Gastrocnemius medialis (tissue), 4 donors: ENCODE data around the gene TRAP1. TPM values are rescaled to one million over a fixed set of nuclear protein-coding genes. Genes with fewer than 3 reads are reported as not detected.

Source experiments
- ATAC-seq, 2 donors: fragments of 150-250 bp; one replicate each; pipeline ENCODE4 v1.9.1; 2016
- DNase-seq, 2 donors: peaks; one replicate each; pipeline ENCODE4 v3.0.0-alpha.2; 2019
- H3K27ac ChIP-seq, 4 donors: fragments of 200-600 bp; sonication (generic); 1 replicate in 1 of 4; 2 replicates in 3 of 4; pipeline ENCODE4 v1.5.1; 2016 to 2018; ENCODE audit warnings: mild to moderate bottlenecking in 2 of 4, moderate library complexity in 1 of 4
- H3K27me3 ChIP-seq, 3 donors: fragments of 200-600 bp; sonication (generic) in 2 of 3; 1 replicate in 1 of 3; 2 replicates in 2 of 3; pipeline versions ENCODE4 v1.5.1 to v1.6.0; 2016 to 2019; ENCODE audit warnings: mild to moderate bottlenecking in 1 of 3, moderate library complexity in 1 of 3
- H3K36me3 ChIP-seq, 2 donors: fragments of 200-600 bp; sonication (generic) in 1 of 2; one replicate each; pipeline ENCODE4 v1.5.1; 2017 to 2018
- H3K4me1 ChIP-seq, 2 donors: fragments of 200-600 bp; sonication (generic) in 1 of 2; one replicate each; pipeline ENCODE4 v1.5.1; 2016 to 2017; ENCODE audit warnings: mild to moderate bottlenecking in 2 of 2
- H3K4me3 ChIP-seq, 4 donors: fragments of 200-600 bp; sonication (generic) in 3 of 4; 1 replicate in 1 of 4; 2 replicates in 3 of 4; pipeline ENCODE4 v1.5.1; 2016 to 2019; ENCODE audit warnings: mild to moderate bottlenecking in 2 of 4
- H3K9me3 ChIP-seq, 3 donors: fragments of 200-600 bp; sonication (generic) in 2 of 3; 1 replicate in 1 of 3; 2 replicates in 2 of 3; pipeline ENCODE4 v1.5.1; 2016 to 2019
- POLR2A ChIP-seq, 2 donors: fragments of 450-650 bp; IDR thresholded peaks; one replicate each; pipeline ENCODE4 v1.6.1; 2017; ENCODE audit warnings: antibody characterized with exemption in 2 of 2, mild to moderate bottlenecking in 2 of 2, moderate library complexity in 2 of 2
- in situ Hi-C, 4 donors: fragments of 200-750 bp; cut with MboI; loops; one replicate each; pipeline versions ENCODE4 v1.15.0 to v1.8.0; 2017; ENCODE audit warnings: low sequenced_read_pairs in 4 of 4
- intact Hi-C: fragments of 100-400 bp; cut with DNase I; formaldehyde crosslinking; loops from one replicate; pipeline ENCODE4 v1.15.1; 2023; ENCODE audit warnings: low total_unique reads
- total RNA-seq, 4 donors: library from RNA; depleted of rRNA; stranded (reverse); fragments of >200 nt; gene quantifications; one replicate each; pipeline versions ENCODE4 v1.1.0 to v1.2.3, GENCODE V29; 2016
- TF ChIP-seq, protein P1 (sequence below), 5 experiments: fragments of 450-650 bp in 3 of 5; fragments of 200-600 bp in 2 of 5; sonication (generic) in 2 of 5; IDR thresholded peaks in 4 of 5; conservative IDR thresholded peaks in 1 of 5; 1 replicate in 4 of 5; 2 replicates in 1 of 5; pipeline ENCODE4 v1.5.1; 2016 to 2019; ENCODE audit warnings: antibody characterized with exemption in 5 of 5, mild to moderate bottlenecking in 3 of 5, moderate library complexity in 3 of 5

TRAP1 gene
- total RNA-seq, 4 donors from 2014 or later = 103 to 140 (median 122) TPM

DNA sequence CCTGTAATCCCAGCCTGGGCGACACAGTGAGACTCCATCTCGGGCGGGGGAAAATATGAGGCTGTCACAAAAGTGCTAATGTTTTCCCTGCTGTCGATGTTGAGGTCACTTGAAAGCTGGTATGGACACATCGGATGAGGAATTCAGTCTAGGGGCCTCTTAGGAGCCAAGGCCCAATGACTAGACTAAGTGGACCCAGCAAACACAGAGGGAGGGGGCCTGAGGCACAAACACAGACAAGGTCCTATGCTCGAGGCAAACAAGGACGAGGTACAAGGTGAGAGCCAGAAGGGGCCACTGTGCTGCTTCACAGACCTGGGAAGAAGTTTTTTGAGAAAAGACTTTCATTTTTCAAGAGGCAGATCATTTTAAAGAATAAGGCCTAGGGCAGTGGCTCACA, 15.2 kb downstream of the TRAP1 start:
- in situ Hi-C loops (no loop called here), intact Hi-C loops (no loop called here)
- Histone ChIP-seq H3K27me3 (no peaks in the 10 kb centered on the region), H3K4me1 (no peaks in the 10 kb centered on the region), H3K4me3 (no peak overlapping the region), H3K36me3 (no peaks in the 10 kb centered on the region), H3K9me3 (no peaks in the 10 kb centered on the region), H3K27ac (no peak overlapping the region)
- no peak for TF ChIP-seq POLR2A (IDR thresholded peaks at IDR 0.05)
- TF ChIP-seq, protein P1, sequence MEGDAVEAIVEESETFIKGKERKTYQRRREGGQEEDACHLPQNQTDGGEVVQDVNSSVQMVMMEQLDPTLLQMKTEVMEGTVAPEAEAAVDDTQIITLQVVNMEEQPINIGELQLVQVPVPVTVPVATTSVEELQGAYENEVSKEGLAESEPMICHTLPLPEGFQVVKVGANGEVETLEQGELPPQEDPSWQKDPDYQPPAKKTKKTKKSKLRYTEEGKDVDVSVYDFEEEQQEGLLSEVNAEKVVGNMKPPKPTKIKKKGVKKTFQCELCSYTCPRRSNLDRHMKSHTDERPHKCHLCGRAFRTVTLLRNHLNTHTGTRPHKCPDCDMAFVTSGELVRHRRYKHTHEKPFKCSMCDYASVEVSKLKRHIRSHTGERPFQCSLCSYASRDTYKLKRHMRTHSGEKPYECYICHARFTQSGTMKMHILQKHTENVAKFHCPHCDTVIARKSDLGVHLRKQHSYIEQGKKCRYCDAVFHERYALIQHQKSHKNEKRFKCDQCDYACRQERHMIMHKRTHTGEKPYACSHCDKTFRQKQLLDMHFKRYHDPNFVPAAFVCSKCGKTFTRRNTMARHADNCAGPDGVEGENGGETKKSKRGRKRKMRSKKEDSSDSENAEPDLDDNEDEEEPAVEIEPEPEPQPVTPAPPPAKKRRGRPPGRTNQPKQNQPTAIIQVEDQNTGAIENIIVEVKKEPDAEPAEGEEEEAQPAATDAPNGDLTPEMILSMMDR (IDR thresholded peaks at IDR 0.05 in 4 of 5, conservative IDR thresholded peaks at IDR 0.05 in 1 of 5) = no peak
- no peak for ATAC-seq
- no peak for DNase-seq

DNA sequence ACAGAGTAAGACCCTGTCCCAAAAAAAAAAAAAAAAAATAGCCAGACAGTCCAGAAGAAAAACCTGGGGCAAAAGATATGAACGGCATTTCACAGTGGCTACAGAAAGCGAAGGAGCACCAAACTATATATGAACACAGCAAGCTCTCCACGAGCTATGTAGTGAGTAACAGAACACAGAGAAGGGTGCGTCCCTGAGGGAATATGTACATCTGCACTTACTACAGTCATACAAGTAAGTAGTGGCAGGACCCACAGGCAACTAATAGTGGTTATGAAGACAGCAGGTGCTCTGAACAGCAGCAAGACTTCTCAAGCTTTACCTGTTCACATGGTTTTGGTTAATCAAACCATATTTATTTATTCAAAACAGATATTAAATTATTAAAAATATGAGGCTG, 15.8 kb downstream of the TRAP1 start:
- Histone ChIP-seq H3K27ac (no peak overlapping the region), H3K27me3 (no peaks in the 10 kb centered on the region), H3K36me3 (no peaks in the 10 kb centered on the region), H3K4me1 (peaks cover 2 to 3% of the 10 kb centered on the region in 2 donors), H3K9me3 (no peaks in the 10 kb centered on the region), H3K4me3 (no peak overlapping the region)
- intact Hi-C loops = no loop called here
- in situ Hi-C loops = no loop called here
- DNase-seq (no peak), ATAC-seq (no peak)
- TF ChIP-seq, protein P1 (IDR thresholded peaks at IDR 0.05 in 4 of 5, conservative IDR thresholded peaks at IDR 0.05 in 1 of 5) = no peak

DNA sequence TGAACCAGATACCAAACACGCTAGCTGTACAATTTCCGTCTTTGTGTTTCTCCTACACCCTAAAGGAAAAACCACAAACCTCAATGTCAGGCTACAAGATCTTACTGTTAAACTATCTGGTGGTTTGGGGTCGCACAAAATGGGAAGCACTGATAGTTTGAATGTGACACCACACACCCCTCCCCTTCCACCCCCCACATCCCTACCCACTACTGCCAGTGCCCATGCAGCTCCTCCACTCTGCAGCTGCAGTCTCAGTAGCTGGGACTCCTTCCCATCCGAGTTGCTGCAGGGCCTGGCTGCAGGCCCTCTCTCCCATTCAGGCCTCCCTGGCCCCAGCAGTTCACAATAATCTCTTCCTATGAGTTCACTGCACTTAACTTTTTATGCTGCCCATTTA, 18.4 kb downstream of the TRAP1 start:
- intact Hi-C loops (no loop called here), in situ Hi-C loops (loop anchor here in 2 of 4 donors (10.0 to 25.0 kb wide), 2 partner anchors 176 to 188 kb away; partner anchors contain the start of gene CREBBP (in 1 of the 2))
- ATAC-seq = no peak
- no peak for DNase-seq
- H3K4me3 ChIP-seq = no peak overlapping the region
- H3K4me1 ChIP-seq = peaks cover 19 to 20% of the 10 kb centered on the region in 2 donors
- H3K9me3 ChIP-seq = no peaks in the 10 kb centered on the region
- no peaks in the 10 kb centered on the region for H3K27me3 ChIP-seq
- no peaks in the 10 kb centered on the region for H3K36me3 ChIP-seq
- H3K27ac ChIP-seq = peak overlapping the region; percentile 79 to 92 (median 88)
- TF ChIP-seq, protein P1 (IDR thresholded peaks at IDR 0.05 in 4 of 5, conservative IDR thresholded peaks at IDR 0.05 in 1 of 5) = no peak
- no peak for TF ChIP-seq POLR2A (IDR thresholded peaks at IDR 0.05)

DNA sequence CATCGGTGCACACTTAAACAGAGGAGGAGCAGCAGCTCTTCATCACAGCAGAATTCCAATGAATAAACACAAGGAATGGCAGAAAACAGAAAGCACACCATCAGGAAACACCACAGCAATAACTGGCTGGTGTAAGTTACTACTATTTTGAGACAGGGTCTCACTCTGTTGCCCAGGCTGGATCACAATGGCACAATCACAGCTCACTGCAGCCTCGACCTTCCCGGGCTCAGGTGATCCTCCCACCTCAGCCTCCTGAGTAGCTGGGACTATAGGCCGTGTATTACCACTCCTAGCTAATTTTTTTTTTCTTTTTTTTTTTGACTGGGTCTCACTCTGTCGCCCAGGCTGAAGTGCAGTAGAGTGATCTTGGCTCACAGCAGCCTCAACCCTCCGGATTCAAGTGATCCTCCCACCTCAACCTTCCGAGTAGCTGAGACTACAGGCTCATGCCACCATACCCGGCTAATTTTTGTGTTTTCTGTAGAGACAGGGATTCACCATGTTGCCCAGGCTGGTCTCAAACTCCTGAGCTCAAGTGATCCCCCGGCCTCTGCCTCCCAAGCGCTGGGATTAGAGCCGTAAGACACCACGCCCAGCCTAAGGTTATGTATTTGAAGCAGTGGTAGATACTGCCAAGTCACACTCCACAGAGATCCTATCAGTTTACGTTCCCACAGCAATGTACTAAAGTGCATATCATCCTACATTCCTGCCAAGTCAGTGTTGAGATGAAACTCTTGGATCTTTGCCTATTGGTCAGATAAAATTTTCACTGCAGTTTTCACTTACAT, 20.7 kb downstream of the TRAP1 start:
- DNase-seq (peak; percentile 76 to 84), ATAC-seq (peak; percentile 95 to 96)
- intact Hi-C loops (no loop called here), in situ Hi-C loops (loop anchor here in 2 of 4 donors (10.0 to 25.0 kb wide), 2 partner anchors 178 to 191 kb away; partner anchors contain the start of gene CREBBP (in 1 of the 2))
- no peaks in the 10 kb centered on the region for H3K36me3 ChIP-seq
- H3K27me3 ChIP-seq = no peaks in the 10 kb centered on the region
- H3K27ac ChIP-seq = peak overlapping the region; percentile 79 to 92 (median 88)
- no peaks in the 10 kb centered on the region for H3K9me3 ChIP-seq
- peak; percentile 36 to 65 for TF ChIP-seq POLR2A (IDR thresholded peaks at IDR 0.05)
- TF ChIP-seq, protein P1 (IDR thresholded peaks at IDR 0.05 in 4 of 5, conservative IDR thresholded peaks at IDR 0.05 in 1 of 5) = no peak
- H3K4me1 ChIP-seq = peaks cover 19 to 24% of the 10 kb centered on the region in 2 donors
- peak overlapping the region in 3 of 4 donors; percentile 2 to 32 (median 21) for H3K4me3 ChIP-seq
